Vagina (tissue), 2 donors: ENCODE results near the gene CACNA1C.

Experiments
- POLR2A ChIP-seq, 2 donors: fragments of 450-650 bp; IDR thresholded peaks; one replicate each; pipeline ENCODE4 v1.6.1; 2017; ENCODE audit warnings: antibody characterized with exemption in 2 of 2, mild to moderate bottlenecking in 2 of 2, moderate library complexity in 2 of 2
- POLR2AphosphoS5 ChIP-seq, 2 donors: sonication (generic); formaldehyde crosslinking; IDR thresholded peaks; one replicate each; pipeline ENCODE4 v1.9.0; 2017; ENCODE audit warnings: antibody characterized with exemption in 2 of 2, mild to moderate bottlenecking in 2 of 2, low read depth in 1 of 2; ENCODE audit not compliant: insufficient read depth in 1 of 2
- TF ChIP-seq, protein P1 (sequence below), 3 experiments: fragments of 450-650 bp in 2 of 3; fragments of 200-600 bp in 1 of 3; sonication (generic) in 1 of 3; IDR thresholded peaks; one replicate each; pipeline ENCODE4 v1.5.1; 2017 to 2019; ENCODE audit warnings: antibody characterized with exemption in 3 of 3, mild to moderate bottlenecking in 2 of 3, moderate library complexity in 2 of 3

DNA sequence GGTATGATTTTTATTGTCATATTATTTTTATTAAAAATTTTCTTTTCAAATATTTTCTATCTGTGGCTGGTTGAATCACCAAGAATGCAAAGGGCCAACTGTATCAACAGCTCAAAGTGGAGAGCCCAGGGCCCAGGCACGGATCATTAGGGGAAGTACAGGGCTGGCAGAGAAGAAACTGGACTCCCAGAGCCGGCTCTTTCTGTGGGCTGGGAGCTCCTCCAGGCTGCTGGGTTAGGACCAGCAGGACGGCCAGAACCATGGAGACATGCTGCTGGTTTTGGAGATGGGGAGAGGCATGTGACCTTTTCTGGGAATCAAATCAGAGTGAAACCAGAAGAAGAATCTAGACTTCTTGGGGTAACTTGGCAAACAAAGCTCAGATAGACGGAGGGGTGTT is 220.5 kb downstream of the CACNA1C start:
- TF ChIP-seq, protein P1, sequence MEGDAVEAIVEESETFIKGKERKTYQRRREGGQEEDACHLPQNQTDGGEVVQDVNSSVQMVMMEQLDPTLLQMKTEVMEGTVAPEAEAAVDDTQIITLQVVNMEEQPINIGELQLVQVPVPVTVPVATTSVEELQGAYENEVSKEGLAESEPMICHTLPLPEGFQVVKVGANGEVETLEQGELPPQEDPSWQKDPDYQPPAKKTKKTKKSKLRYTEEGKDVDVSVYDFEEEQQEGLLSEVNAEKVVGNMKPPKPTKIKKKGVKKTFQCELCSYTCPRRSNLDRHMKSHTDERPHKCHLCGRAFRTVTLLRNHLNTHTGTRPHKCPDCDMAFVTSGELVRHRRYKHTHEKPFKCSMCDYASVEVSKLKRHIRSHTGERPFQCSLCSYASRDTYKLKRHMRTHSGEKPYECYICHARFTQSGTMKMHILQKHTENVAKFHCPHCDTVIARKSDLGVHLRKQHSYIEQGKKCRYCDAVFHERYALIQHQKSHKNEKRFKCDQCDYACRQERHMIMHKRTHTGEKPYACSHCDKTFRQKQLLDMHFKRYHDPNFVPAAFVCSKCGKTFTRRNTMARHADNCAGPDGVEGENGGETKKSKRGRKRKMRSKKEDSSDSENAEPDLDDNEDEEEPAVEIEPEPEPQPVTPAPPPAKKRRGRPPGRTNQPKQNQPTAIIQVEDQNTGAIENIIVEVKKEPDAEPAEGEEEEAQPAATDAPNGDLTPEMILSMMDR (IDR thresholded peaks at IDR 0.05) = no peak
- no peak for TF ChIP-seq POLR2AphosphoS5 (IDR thresholded peaks at IDR 0.05; ENCODE audit: insufficient read depth in 1 of 2, low read depth in 1 of 2)
- TF ChIP-seq POLR2A (IDR thresholded peaks at IDR 0.05) = no peak
